IPS-NIHi7 (cell line): ENCODE results near the gene GNL3L.
A peak's percentile ranks its signal among the peaks of the same experiment; 100 is the strongest.
"Not testable (repeated sequence)": the region's sequence is repeated elsewhere in the genome, so short reads cannot be mapped to it uniquely, and the experiment has no call there.

Experiments
- DNase-seq: peaks from one replicate; pipeline ENCODE4 v3.0.0; 2012; ENCODE audit warnings: mixed read lengths; ENCODE audit errors: extremely low spot score

Gene GNL3L

GRCh38 chrX:54529552-54530356 is at the start of gene GNL3L:
Gene GNL3L (plus strand): TSS chrX:54530219. CDS start chrX:54532567, 2,348 bp downstream.
- DNase-seq, result peak; percentile 84

GRCh38 chrX:54482839-54483593 is 47.0 kb upstream of the GNL3L start:
- DNase-seq, result peak; percentile 34

- no peak for DNase-seq
Measured at GRCh38 chrX:54483946-54484345, 46.1 kb upstream of the GNL3L start.

- DNase-seq, result no peak
Measured at GRCh38 chrX:54484666-54485065, 45.4 kb upstream of the GNL3L start.

GRCh38 chrX:54489819-54490218 is 40.2 kb upstream of the GNL3L start:
- DNase-seq, result not testable (repeated sequence)

- DNase-seq, result no peak
Measured at GRCh38 chrX:54492340-54492739, 37.7 kb upstream of the GNL3L start.

GRCh38 chrX:54494166-54494988 is 35.6 kb upstream of the GNL3L start:
- no peak for DNase-seq

- no peak for DNase-seq
Measured at GRCh38 chrX:54494989-54495813, 34.8 kb upstream of the GNL3L start.

GRCh38 chrX:54495814-54496516 is 34.1 kb upstream of the GNL3L start, which contains the start of gene FGD1:
Gene FGD1 (minus strand): TSS chrX:54496234. CDS start chrX:54495432, 802 bp downstream.
- peak; percentile 84 for DNase-seq

GRCh38 chrX:54496517-54496852 is 33.5 kb upstream of the GNL3L start:
- DNase-seq, result no peak

- DNase-seq, result no peak
Measured at GRCh38 chrX:54496936-54497335, 33.1 kb upstream of the GNL3L start.

GRCh38 chrX:54509400-54509799 is 20.6 kb upstream of the GNL3L start:
- no peak for DNase-seq

GRCh38 chrX:54529151-54529550 is 868 bp upstream of the GNL3L start:
- DNase-seq, result no peak

- DNase-seq, result no peak
Measured at GRCh38 chrX:54530357-54530900, 410 bp downstream of the GNL3L start.

GRCh38 chrX:54534271-54534670 is 4.3 kb downstream of the GNL3L start:
- DNase-seq, result no peak

- no peak for DNase-seq
Measured at GRCh38 chrX:54540289-54540688, 10.3 kb downstream of the GNL3L start.

- DNase-seq, result not testable (repeated sequence)
Measured at GRCh38 chrX:54542239-54542638, 12.2 kb downstream of the GNL3L start.

- no peak for DNase-seq
Measured at GRCh38 chrX:54550821-54551220, 20.8 kb downstream of the GNL3L start.

GRCh38 chrX:54551801-54552200 is 21.8 kb downstream of the GNL3L start:
- no peak for DNase-seq

- DNase-seq, result not testable (repeated sequence)
Measured at GRCh38 chrX:54555006-54555405, 25.0 kb downstream of the GNL3L start.
